ENCODE data around the gene RAB20. TPM values are rescaled to one million over a fixed set of nuclear protein-coding genes. Genes with fewer than 3 reads are reported as not detected.

RAB20 gene
- polyA plus RNA-seq, 1 donor (not counting 4 experiments of a cell fraction or from before 2014, with no cell fraction given), result 4.3 TPM

- peaks cover 12 to 30% of the 10 kb centered on the region in 2 experiments for H3K36me3 ChIP-seq (ENCODE audit: control insufficient read depth in 2 of 2, extremely low read depth in 1 of 2, insufficient read depth in 2 of 2, low read length in 2 of 2)
- no peak for FAIRE-seq
- dilution Hi-C loops (cut with MboI; ENCODE audit: extremely low pct_ligation_motif_present, low sequenced_read_pairs), result no loop called here
Observed at GRCh38 chr13:110475550-110476219, 85.8 kb downstream of the RAB20 start.

GRCh38 chr13:110475117-110475516 lies 86.4 kb downstream of the RAB20 start:
- FAIRE-seq, result no peak
- DNase-seq (ENCODE audit: low read depth, low spot score), result no peak
- no peaks in the 10 kb centered on the region for H3K9me1 ChIP-seq (ENCODE audit: control insufficient read depth, extremely low read depth, insufficient read depth, low read length)
- TF ChIP-seq, protein P1, sequence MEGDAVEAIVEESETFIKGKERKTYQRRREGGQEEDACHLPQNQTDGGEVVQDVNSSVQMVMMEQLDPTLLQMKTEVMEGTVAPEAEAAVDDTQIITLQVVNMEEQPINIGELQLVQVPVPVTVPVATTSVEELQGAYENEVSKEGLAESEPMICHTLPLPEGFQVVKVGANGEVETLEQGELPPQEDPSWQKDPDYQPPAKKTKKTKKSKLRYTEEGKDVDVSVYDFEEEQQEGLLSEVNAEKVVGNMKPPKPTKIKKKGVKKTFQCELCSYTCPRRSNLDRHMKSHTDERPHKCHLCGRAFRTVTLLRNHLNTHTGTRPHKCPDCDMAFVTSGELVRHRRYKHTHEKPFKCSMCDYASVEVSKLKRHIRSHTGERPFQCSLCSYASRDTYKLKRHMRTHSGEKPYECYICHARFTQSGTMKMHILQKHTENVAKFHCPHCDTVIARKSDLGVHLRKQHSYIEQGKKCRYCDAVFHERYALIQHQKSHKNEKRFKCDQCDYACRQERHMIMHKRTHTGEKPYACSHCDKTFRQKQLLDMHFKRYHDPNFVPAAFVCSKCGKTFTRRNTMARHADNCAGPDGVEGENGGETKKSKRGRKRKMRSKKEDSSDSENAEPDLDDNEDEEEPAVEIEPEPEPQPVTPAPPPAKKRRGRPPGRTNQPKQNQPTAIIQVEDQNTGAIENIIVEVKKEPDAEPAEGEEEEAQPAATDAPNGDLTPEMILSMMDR (optimal IDR thresholded peaks at IDR 0.05 in 1 of 3, IDR thresholded peaks at IDR 0.05 in 1 of 3, conservative IDR thresholded peaks at IDR 0.05 in 1 of 3; ENCODE audit: extremely low read depth in 1 of 3, insufficient read depth in 2 of 3, low read length in 3 of 3), result no peak
- no peak for TF ChIP-seq EZH2 (IDR thresholded peaks at IDR 0.05; ENCODE audit: low read length)
- peaks cover 8 to 27% of the 10 kb centered on the region in 2 experiments for H3K36me3 ChIP-seq (ENCODE audit: control insufficient read depth in 2 of 2, extremely low read depth in 1 of 2, insufficient read depth in 2 of 2, low read length in 2 of 2)
- dilution Hi-C loops (cut with MboI; ENCODE audit: extremely low pct_ligation_motif_present, low sequenced_read_pairs), result no loop called here
- no peaks in the 10 kb centered on the region for H3K9me3 ChIP-seq (ENCODE audit: control insufficient read depth, low read depth, low read length)
- H3K9ac ChIP-seq (ENCODE audit: control insufficient read depth, extremely low read depth, insufficient read depth, low read length), result no peak overlapping the region
- no peak overlapping the region for H3K4me2 ChIP-seq (ENCODE audit: control insufficient read depth, extremely low read depth, insufficient read depth, low read depth, low read length)
- no peaks in the 10 kb centered on the region for H3K4me1 ChIP-seq (ENCODE audit: control insufficient read depth, extremely low read depth, insufficient read depth, low read length)
- H3K79me2 ChIP-seq (ENCODE audit: control insufficient read depth, insufficient read depth, low read length), result no peaks in the 10 kb centered on the region
- no peaks in the 10 kb centered on the region for H4K20me1 ChIP-seq (ENCODE audit: control insufficient read depth, extremely low read depth, insufficient read depth, low read length)
- H3K4me3 ChIP-seq (ENCODE audit: control insufficient read depth in 2 of 3, extremely low read depth in 1 of 3, insufficient read depth in 2 of 3, low read depth in 1 of 3, low read length in 3 of 3), result no peak overlapping the region
- no peaks in the 10 kb centered on the region for H3K27me3 ChIP-seq (ENCODE audit: control insufficient read depth, extremely low read depth, insufficient read depth, low read length)
- H3K27ac ChIP-seq (ENCODE audit: control insufficient read depth, insufficient read depth, low read length), result no peak overlapping the region
- no peak overlapping the region for H2AFZ ChIP-seq (ENCODE audit: control insufficient read depth, low read length)

More at GRCh38 chr13:110475550-110476219, 85.8 kb downstream of the RAB20 start:
- no peaks in the 10 kb centered on the region for H3K9me1 ChIP-seq (ENCODE audit: control insufficient read depth, extremely low read depth, insufficient read depth, low read length)
- H3K4me2 ChIP-seq (ENCODE audit: control insufficient read depth, extremely low read depth, insufficient read depth, low read depth, low read length), result no peak overlapping the region
- no peak overlapping the region for H3K4me3 ChIP-seq (ENCODE audit: control insufficient read depth in 2 of 3, extremely low read depth in 1 of 3, insufficient read depth in 2 of 3, low read depth in 1 of 3, low read length in 3 of 3)
- DNase-seq (ENCODE audit: low read depth, low spot score), result no peak
- H3K9me3 ChIP-seq (ENCODE audit: control insufficient read depth, low read depth, low read length), result no peaks in the 10 kb centered on the region
- no peaks in the 10 kb centered on the region for H3K4me1 ChIP-seq (ENCODE audit: control insufficient read depth, extremely low read depth, insufficient read depth, low read length)
- no peaks in the 10 kb centered on the region for H3K27me3 ChIP-seq (ENCODE audit: control insufficient read depth, extremely low read depth, insufficient read depth, low read length)
- no peak overlapping the region for H3K27ac ChIP-seq (ENCODE audit: control insufficient read depth, insufficient read depth, low read length)
- TF ChIP-seq, protein P1 (optimal IDR thresholded peaks at IDR 0.05 in 1 of 3, IDR thresholded peaks at IDR 0.05 in 1 of 3, conservative IDR thresholded peaks at IDR 0.05 in 1 of 3; ENCODE audit: extremely low read depth in 1 of 3, insufficient read depth in 2 of 3, low read length in 3 of 3), result no peak
- no peak for TF ChIP-seq EZH2 (IDR thresholded peaks at IDR 0.05; ENCODE audit: low read length)
- no peaks in the 10 kb centered on the region for H3K79me2 ChIP-seq (ENCODE audit: control insufficient read depth, insufficient read depth, low read length)
- H3K9ac ChIP-seq (ENCODE audit: control insufficient read depth, extremely low read depth, insufficient read depth, low read length), result no peak overlapping the region
- H2AFZ ChIP-seq (ENCODE audit: control insufficient read depth, low read length), result no peak overlapping the region
- H4K20me1 ChIP-seq (ENCODE audit: control insufficient read depth, extremely low read depth, insufficient read depth, low read length), result no peaks in the 10 kb centered on the region

Data from keratinocyte (primary cell).